H9 (cell line): ENCODE measurements around the gene TMEM108. TPM values are rescaled to one million over a fixed set of nuclear protein-coding genes. Genes with fewer than 3 reads are reported as not detected.

Experiments used
- DNase-seq: peaks from one replicate; pipeline ENCODE4 v3.0.0-alpha.2; 2017
- H2AFZ ChIP-seq: one replicate; pipeline ENCODE4 v1.6.1; 2013; ENCODE audit warnings: mild to moderate bottlenecking, low read length, control low read depth, moderate library complexity
- H2AK5ac ChIP-seq: 2 replicates; pipeline ENCODE4 v1.6.1; 2013; ENCODE audit warnings: low read length, control low read depth, mixed read lengths; ENCODE audit not compliant: insufficient read length
- H2BK120ac ChIP-seq: one replicate; pipeline ENCODE4 v1.6.1; 2013; ENCODE audit warnings: low read depth, mild to moderate bottlenecking, low read length, control low read depth, inconsistent platforms; ENCODE audit not compliant: poor library complexity, severe bottlenecking
- H2BK12ac ChIP-seq: 2 replicates; pipeline ENCODE4 v1.6.1; 2013; ENCODE audit warnings: low read length, control low read depth, mixed read lengths, low read depth; ENCODE audit not compliant: insufficient read length
- H2BK15ac ChIP-seq: 2 replicates; pipeline ENCODE4 v1.6.1; 2013; ENCODE audit warnings: low read depth, low read length, control low read depth
- H2BK20ac ChIP-seq: one replicate; pipeline ENCODE4 v1.6.1; 2013; ENCODE audit warnings: low read depth, mild to moderate bottlenecking, low read length, control low read depth, inconsistent platforms; ENCODE audit not compliant: poor library complexity, severe bottlenecking
- H2BK5ac ChIP-seq: 2 replicates; pipeline ENCODE4 v1.6.1; 2013; ENCODE audit warnings: low read length, control low read depth, mixed read lengths; ENCODE audit not compliant: insufficient read length
- H3K14ac ChIP-seq: 2 replicates; pipeline ENCODE4 v1.6.1; 2013; ENCODE audit warnings: low read length, control low read depth; ENCODE audit not compliant: insufficient read depth
- H3K18ac ChIP-seq: 2 replicates; pipeline ENCODE4 v1.6.1; 2013; ENCODE audit warnings: low read depth, mild to moderate bottlenecking, mixed read lengths, low read length, control low read depth; ENCODE audit not compliant: insufficient read length
- H3K23ac ChIP-seq: 2 replicates; pipeline ENCODE4 v1.6.1; 2013; ENCODE audit warnings: low read length, control low read depth, mixed read lengths, low read depth; ENCODE audit not compliant: insufficient read length
- H3K23me2 ChIP-seq: 2 replicates; pipeline ENCODE4 v1.6.1; 2013; ENCODE audit warnings: low read depth, mild to moderate bottlenecking, mixed read lengths, low read length, control low read depth; ENCODE audit not compliant: insufficient read length, poor library complexity, severe bottlenecking
- H3K27ac ChIP-seq: 2 replicates; pipeline ENCODE4 v1.5.1; 2013; ENCODE audit warnings: low read length, control low read depth, mixed read lengths, low read depth; ENCODE audit not compliant: insufficient read length
- H3K27me3 ChIP-seq: 2 replicates; pipeline ENCODE4 v1.6.1; 2013; ENCODE audit warnings: low read length, control low read depth, inconsistent platforms; ENCODE audit not compliant: insufficient read depth
- H3K4ac ChIP-seq: 2 replicates; pipeline ENCODE4 v1.6.1; 2013; ENCODE audit warnings: low read depth, mild to moderate bottlenecking, control low read depth, inconsistent platforms, low read length, moderate library complexity
- H3K4me1 ChIP-seq: 2 replicates; pipeline ENCODE4 v1.6.1; 2013; ENCODE audit warnings: low read length, control low read depth, inconsistent platforms; ENCODE audit not compliant: insufficient read depth
- H3K4me2 ChIP-seq: 2 replicates; pipeline ENCODE4 v1.6.1; 2013; ENCODE audit warnings: low read length, control low read depth, mixed read lengths; ENCODE audit not compliant: insufficient read length, insufficient read depth
- H3K56ac ChIP-seq: 2 replicates; pipeline ENCODE4 v1.6.1; 2013; ENCODE audit warnings: low read depth, mild to moderate bottlenecking, mixed read lengths, low read length, control low read depth; ENCODE audit not compliant: insufficient read length
- H3K79me1 ChIP-seq: 2 replicates; pipeline ENCODE4 v1.6.1; 2013; ENCODE audit warnings: low read depth, mild to moderate bottlenecking, moderate library complexity, low read length, control low read depth, inconsistent platforms; ENCODE audit not compliant: insufficient read depth, poor library complexity, severe bottlenecking
- H3K79me2 ChIP-seq: 2 replicates; pipeline ENCODE4 v1.6.1; 2013; ENCODE audit warnings: low read length, control low read depth, inconsistent platforms; ENCODE audit not compliant: insufficient read depth
- H3K9ac ChIP-seq: 2 replicates; pipeline ENCODE4 v1.6.1; 2013; ENCODE audit warnings: low read length, control low read depth, mixed read lengths; ENCODE audit not compliant: insufficient read length; ENCODE audit errors: extremely low read depth
- H3K9me3 ChIP-seq: one replicate; pipeline ENCODE4 v1.6.1; 2013; ENCODE audit warnings: low read depth, low read length, inconsistent platforms; ENCODE audit not compliant: control insufficient read depth
- H3T11ph ChIP-seq: one replicate; pipeline ENCODE4 v1.6.1; 2013; ENCODE audit warnings: mild to moderate bottlenecking, low read length, control low read depth, inconsistent platforms
- H4K20me1 ChIP-seq: one replicate; pipeline ENCODE4 v1.6.1; 2013; ENCODE audit not compliant: control insufficient read depth, insufficient read length, insufficient read depth
- H4K5ac ChIP-seq: 2 replicates; pipeline ENCODE4 v1.6.1; 2013; ENCODE audit warnings: low read depth, mild to moderate bottlenecking, mixed read lengths, low read length, control low read depth; ENCODE audit not compliant: insufficient read length
- H4K8ac ChIP-seq: replicated peaks from 2 replicates; pipeline ENCODE4 v1.6.1; 2013; ENCODE audit warnings: low read length, control low read depth, mixed read lengths, low read depth; ENCODE audit not compliant: insufficient read length
- H4K91ac ChIP-seq: 2 replicates; pipeline ENCODE4 v1.6.1; 2013; ENCODE audit warnings: low read depth, mild to moderate bottlenecking, moderate library complexity, mixed read lengths, low read length, control low read depth; ENCODE audit not compliant: insufficient read length
- H3K27ac Mint-ChIP-seq, 3 experiments: 2 replicates in 2 of 3; 3 replicates in 1 of 3; pipeline ENCODE4 v1.8.0; 2020 to 2021; ENCODE audit warnings: mixed read lengths in 3 of 3, mild to moderate bottlenecking in 1 of 3, moderate library complexity in 1 of 3
- H3K27me3 Mint-ChIP-seq: 2 replicates; pipeline ENCODE4 v1.8.0; 2021; ENCODE audit warnings: low read depth, mild to moderate bottlenecking, moderate library complexity, mixed read lengths
- H3K36me3 Mint-ChIP-seq, 3 experiments: 2 replicates in 2 of 3; 3 replicates in 1 of 3; pipeline ENCODE4 v1.8.0; 2020 to 2021; ENCODE audit warnings: low read depth in 3 of 3, mixed read lengths in 3 of 3; ENCODE audit not compliant: insufficient read depth in 1 of 3
- H3K4me1 Mint-ChIP-seq, 2 experiments: 2 replicates each; pipeline ENCODE4 v1.8.0; 2020; ENCODE audit warnings: mixed read lengths in 2 of 2
- H3K4me3 Mint-ChIP-seq, 2 experiments: 2 replicates in 1 of 2; 3 replicates in 1 of 2; pipeline ENCODE4 v1.8.0; 2020 to 2021; ENCODE audit warnings: mild to moderate bottlenecking in 2 of 2, mixed read lengths in 2 of 2, moderate library complexity in 1 of 2
- H3K9me3 Mint-ChIP-seq, 2 experiments: 2 replicates in 1 of 2; 3 replicates in 1 of 2; pipeline ENCODE4 v1.8.0; 2020; ENCODE audit warnings: mild to moderate bottlenecking in 2 of 2, mixed read lengths in 2 of 2, moderate library complexity in 1 of 2
- WGBS: extraction: QIAGEN DNeasy Blood & Tissue Kit; methylation state at CpG from one replicate; pipeline ENCODE4 v1.1.7; 2013; ENCODE audit warnings: missing lambda C conversion rate, low lambda C conversion rate, mixed read lengths; ENCODE audit not compliant: insufficient read length; ENCODE audit errors: extremely low coverage; 5-methylcytosine and 5-hydroxymethylcytosine counted together
- total RNA-seq: library from RNA; stranded (reverse); gene quantifications from 2 replicates; pipeline ENCODE4 v1.2.1, GENCODE V29; 2021
- TF ChIP-seq, protein P1 (sequence below): fragments of 200-600 bp; sonication (generic); conservative IDR thresholded peaks from 3 replicates; pipeline ENCODE4 v1.8.0; 2021; ENCODE audit warnings: antibody characterized with exemption, mild to moderate bottlenecking

The TMEM108 gene
- total RNA-seq, 1 experiment from 2014 or later: 5.0 TPM

DNA sequence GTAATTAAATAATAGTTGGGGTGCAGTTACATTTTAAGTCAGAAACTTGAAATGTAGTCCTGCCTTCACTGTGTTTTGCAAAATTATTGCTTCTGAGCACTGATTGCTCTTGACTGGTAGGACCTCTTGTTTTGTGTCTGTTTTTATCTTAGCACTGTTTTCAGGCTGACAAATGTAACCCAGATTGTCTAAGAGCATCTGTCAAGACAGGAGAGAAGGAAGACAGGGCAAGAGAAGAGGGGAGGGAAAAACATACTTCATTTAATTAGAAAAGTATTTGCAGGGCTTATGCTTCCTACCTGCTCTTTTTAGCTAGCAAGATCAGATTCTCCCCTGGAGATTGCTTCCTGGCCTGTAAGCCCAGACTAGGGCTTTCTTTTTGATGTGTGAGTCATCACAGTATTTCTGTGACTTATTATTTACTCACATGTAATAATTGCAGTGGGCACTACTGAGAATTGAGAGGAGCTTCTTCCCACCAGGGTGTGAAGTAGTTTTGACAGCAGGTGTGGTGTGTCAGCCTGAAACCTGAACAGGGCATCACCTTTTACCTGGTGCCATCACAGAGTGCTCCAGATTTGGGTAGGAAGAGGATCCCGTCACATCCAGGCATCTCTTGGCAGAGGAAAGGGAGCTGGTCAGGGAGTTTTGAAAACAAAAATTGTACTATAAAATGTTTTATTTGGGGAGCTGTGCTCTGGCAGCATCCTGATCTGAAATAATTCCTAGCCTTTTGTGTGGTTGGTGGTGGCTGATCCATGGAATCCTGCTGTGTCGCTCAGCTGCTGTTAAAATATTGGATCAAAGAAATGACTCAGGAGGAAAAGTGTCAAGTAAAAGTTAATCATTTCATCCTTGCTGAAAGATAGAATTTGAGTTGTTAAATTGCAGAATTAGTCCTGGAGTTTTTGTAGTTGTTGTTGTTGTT, 98.2 kb downstream of the TMEM108 start:
- Histone ChIP-seq H3T11ph (no peak overlapping the region), H3K9ac (no peak overlapping the region), H2BK12ac (no peak overlapping the region), H2BK120ac (no peak overlapping the region), H3K79me2 (no peaks in the 10 kb centered on the region), H3K4me1 (peaks cover 5% of the 10 kb centered on the region; the same call in 1 of the 2 replicates), H4K20me1 (no peaks in the 10 kb centered on the region), H2BK5ac (no peak overlapping the region), H3K56ac (no peak overlapping the region), H4K5ac (no peak overlapping the region), H3K23me2 (no peaks in the 10 kb centered on the region), H3K9me3 (no peaks in the 10 kb centered on the region), H3K79me1 (no peaks in the 10 kb centered on the region), H3K4ac (no peak overlapping the region), H2BK20ac (no peak overlapping the region), H3K4me2 (no peak overlapping the region), H4K8ac (no peak overlapping the region), H3K23ac (no peak overlapping the region), H2AK5ac (no peak overlapping the region), H2AFZ (no peak overlapping the region), H2BK15ac (no peak overlapping the region), H3K18ac (no peak overlapping the region), H3K27me3 (no peaks in the 10 kb centered on the region), H3K14ac (no peak overlapping the region), H4K91ac (no peak overlapping the region), H3K27ac (no peak overlapping the region)
- Mint-ChIP-seq H3K27ac (no peak overlapping the region; a peak in 2 of 7 replicates), H3K27me3 (no peaks in the 10 kb centered on the region), H3K36me3 (no peaks in the 10 kb centered on the region), H3K4me1 (peaks cover 25 to 31% of the 10 kb centered on the region in 2 experiments), H3K4me3 (no peak overlapping the region; a peak in 1 of 5 replicates), H3K9me3 (peaks cover 0 to 2% of the 10 kb centered on the region in 2 experiments; a peak in 1 of 5 replicates)
- DNase-seq: no peak
- WGBS: no CpG with 5 or more reads among the region's 2 CpGs
- TF ChIP-seq, protein P1, sequence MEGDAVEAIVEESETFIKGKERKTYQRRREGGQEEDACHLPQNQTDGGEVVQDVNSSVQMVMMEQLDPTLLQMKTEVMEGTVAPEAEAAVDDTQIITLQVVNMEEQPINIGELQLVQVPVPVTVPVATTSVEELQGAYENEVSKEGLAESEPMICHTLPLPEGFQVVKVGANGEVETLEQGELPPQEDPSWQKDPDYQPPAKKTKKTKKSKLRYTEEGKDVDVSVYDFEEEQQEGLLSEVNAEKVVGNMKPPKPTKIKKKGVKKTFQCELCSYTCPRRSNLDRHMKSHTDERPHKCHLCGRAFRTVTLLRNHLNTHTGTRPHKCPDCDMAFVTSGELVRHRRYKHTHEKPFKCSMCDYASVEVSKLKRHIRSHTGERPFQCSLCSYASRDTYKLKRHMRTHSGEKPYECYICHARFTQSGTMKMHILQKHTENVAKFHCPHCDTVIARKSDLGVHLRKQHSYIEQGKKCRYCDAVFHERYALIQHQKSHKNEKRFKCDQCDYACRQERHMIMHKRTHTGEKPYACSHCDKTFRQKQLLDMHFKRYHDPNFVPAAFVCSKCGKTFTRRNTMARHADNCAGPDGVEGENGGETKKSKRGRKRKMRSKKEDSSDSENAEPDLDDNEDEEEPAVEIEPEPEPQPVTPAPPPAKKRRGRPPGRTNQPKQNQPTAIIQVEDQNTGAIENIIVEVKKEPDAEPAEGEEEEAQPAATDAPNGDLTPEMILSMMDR: no peak
